SK-MEL-5 (cell line): ENCODE measurements around the gene IGF2. TPM values are rescaled to one million over a fixed set of nuclear protein-coding genes. Genes with fewer than 3 reads are reported as not detected.

Source experiments
- DNase-seq: peaks from one replicate; pipeline ENCODE4 v3.0.0-alpha.2; 2016; ENCODE audit warnings: low read depth, low spot score
- in situ Hi-C: cut with HindIII; loops from 2 replicates; pipeline ENCODE4 v1.10.0; 2016; ENCODE audit warnings: low sequenced_read_pairs, high pct_unique_total_duplicates, low pct_unique_long_range_greater_than_20kb
- total RNA-seq: library from RNA; depleted of rRNA; stranded (reverse); fragments of >200 nt; shearing (Covaris generic); gene quantifications from 2 replicates; pipeline ENCODE4 v1.2.3, GENCODE V29; 2014

Gene IGF2
- total RNA-seq, 1 experiment from 2014 or later = 0.03 TPM

DNA sequence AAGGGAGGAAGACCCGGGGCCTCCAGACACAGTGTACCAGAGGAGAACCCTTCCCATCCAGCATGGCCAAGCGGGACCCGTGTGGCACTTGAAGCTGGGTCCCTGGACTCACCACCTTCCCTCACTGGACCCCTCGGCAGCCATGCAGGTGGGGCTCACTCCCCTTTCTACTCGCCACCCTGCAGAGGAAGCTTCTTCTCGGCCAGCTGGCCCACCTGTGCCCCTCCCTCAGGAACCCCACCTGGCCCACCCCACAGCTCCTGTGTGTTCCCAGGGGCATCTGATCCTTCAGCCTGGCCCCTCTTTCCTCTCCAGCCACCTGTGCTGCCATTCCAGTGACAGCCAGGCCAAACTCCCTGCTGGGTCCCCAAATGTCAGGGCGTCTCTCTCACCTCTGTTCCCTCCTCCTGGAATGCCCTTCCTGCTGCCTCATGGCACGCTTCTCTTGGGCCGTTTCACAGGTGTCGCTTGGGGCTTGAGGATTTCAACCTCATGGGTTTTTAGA, 38.0 kb downstream of the IGF2 start:
- DNase-seq = no peak
- in situ Hi-C loops = no loop called here

GRCh38 chr11:2100361-2101170, 38.6 kb downstream of the IGF2 start:
- in situ Hi-C loops = no loop called here
- no peak for DNase-seq

- no peak for DNase-seq
Observed at GRCh38 chr11:2099516-2100349, 39.5 kb downstream of the IGF2 start.

GRCh38 chr11:2098691-2099515, 40.3 kb downstream of the IGF2 start:
- in situ Hi-C loops = no loop called here
- DNase-seq = no peak

More at GRCh38 chr11:2099516-2100349, 39.5 kb downstream of the IGF2 start:
- in situ Hi-C loops = no loop called here

DNA sequence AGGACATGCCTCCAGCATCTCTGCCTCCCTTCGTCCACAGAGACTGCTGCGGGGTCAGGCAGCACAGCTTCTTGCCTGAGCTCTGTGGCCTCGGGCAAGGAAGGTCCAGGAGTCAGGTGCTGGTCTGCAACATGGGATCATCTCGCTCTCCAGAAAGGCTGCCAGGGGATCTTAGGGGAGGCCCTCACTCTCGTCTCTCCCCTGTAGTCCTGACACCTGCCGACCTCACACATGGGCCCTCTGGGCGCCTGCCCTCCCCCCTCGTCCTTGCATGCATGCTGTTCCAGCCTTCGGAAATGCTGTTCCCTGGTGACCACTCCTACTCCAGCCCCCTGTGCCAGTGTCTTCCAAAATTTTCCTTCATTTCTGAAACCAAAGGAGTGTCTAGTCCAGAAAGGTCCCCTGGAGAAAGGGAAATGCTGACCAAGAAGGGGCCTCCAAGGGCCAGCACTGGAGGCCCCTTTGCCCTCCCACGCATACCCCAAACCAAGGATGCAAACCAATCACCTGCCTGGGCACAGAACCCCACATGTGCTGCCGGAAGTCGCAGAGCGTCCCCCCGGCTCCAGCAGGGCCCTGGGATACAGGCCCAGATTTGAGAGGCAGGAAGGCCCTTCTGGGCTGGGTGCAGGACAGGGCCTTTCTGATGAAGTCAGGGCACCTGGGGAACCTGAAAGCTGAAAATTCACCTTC, 41.0 kb downstream of the IGF2 start:
- in situ Hi-C loops = no loop called here
- DNase-seq = no peak

DNA sequence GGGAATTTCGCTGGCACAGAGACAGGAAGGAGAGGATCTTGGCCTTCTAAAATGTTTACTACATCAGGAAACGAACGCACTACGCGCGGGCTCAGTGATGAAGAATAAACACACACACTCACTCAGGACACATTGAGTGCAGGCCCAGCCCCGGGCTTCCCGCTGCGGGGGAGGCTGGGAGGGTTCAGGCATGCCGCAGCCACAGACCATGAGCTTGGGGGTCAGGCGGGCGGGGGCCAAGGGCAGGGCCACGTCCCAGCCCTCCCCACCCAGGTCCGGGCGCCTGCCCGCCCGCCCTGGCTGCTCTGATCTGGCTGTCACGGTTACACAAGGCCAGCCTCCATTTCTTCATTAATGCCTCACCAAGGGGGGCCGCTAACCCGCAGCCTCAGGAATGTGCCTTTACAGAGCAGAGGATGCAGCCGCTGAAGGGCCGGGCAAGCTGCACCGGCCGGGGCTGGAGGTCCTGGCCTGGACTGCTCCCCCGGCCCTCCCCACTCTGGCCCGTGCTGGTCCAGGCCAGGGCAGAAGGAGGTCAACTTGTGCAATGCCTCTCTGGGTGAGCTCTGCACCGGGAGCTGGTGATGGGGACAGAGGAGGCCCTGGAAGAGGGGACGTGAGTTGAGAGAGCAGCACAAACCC, 41.7 kb downstream of the IGF2 start:
- in situ Hi-C loops = no loop called here
- DNase-seq = no peak

DNA sequence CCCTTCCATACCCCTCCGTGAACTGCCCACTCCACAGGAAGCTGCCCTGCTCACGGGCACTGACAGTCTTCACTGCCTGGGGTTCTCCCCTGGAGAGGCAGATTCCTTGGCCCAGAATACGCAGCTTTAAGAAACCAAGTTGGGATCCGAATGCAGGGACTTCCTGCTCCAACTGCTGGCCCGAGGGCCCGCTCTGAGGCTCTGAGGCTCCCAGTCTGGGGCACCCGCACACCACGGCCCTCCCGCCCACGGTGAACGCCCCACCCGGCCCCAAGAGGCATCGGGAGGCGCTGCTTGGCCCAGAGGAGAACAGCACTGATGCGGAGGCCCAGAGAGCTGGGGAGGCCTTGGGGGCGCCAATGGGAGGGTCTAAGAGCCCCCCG, 42.3 kb downstream of the IGF2 start:
- DNase-seq = no peak
- in situ Hi-C loops = no loop called here

DNA sequence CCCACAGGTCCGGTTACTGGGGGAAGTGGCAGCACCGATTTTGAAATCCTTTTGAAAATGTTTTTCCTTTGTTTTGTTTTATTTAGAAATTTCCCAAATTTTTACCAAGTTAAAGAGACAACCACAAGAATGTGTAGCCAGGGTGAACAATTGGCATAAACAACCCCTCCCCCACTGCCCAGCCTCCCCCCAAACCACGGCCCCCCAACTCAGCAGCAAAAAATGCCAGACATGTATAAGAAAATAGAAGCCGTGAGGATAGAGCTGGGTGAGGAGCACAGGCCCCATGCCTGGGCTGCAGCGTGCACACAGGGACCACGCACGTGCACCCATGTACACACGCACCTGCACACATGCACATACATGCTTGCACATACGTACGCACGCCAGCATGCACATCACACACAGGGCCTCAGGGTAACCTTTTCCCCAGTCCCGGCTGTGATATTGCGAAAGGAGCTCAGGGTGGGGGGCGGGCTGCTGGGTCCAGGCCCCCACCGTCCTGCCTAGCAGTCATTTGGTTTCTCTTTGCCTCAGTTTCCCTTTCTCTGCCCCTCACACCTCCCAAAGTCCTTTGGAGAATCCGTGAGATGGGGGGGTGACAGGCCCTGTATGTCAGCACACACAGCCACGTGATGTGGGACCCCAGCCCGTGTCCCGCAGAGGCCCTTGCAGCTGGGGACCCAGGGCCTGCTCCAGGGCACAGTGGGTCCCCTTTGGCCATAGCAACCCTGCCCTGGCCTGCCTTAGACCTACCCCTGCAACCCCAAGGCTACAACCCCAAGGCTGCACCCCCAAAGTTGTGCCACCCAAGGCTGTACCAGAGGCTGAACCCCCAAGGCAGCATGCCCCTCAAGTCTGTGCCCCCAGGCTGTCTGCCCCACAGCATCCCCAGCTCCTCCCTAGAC, 42.9 kb downstream of the IGF2 start:
- DNase-seq = no peak
- in situ Hi-C loops = no loop called here

GRCh38 chr11:2095542-2095941, 43.6 kb downstream of the IGF2 start:
- in situ Hi-C loops = no loop called here
- DNase-seq = no peak

DNA sequence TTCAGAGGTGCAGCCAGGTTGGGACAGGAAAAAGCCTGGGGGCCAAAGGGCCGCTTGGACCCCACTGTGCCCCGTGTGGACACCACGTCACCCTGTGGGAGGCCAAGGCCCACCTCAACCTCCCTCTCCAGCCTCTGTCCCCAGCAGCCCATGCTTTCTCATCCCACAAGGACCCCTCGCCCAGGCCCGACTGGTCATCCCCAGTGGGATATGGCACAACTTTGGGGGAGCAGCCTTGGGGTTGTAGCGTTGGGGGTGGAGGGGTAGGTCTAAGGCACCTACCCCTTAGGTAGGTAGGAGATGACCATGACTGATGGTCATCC, 44.0 kb downstream of the IGF2 start:
- in situ Hi-C loops = no loop called here

DNA sequence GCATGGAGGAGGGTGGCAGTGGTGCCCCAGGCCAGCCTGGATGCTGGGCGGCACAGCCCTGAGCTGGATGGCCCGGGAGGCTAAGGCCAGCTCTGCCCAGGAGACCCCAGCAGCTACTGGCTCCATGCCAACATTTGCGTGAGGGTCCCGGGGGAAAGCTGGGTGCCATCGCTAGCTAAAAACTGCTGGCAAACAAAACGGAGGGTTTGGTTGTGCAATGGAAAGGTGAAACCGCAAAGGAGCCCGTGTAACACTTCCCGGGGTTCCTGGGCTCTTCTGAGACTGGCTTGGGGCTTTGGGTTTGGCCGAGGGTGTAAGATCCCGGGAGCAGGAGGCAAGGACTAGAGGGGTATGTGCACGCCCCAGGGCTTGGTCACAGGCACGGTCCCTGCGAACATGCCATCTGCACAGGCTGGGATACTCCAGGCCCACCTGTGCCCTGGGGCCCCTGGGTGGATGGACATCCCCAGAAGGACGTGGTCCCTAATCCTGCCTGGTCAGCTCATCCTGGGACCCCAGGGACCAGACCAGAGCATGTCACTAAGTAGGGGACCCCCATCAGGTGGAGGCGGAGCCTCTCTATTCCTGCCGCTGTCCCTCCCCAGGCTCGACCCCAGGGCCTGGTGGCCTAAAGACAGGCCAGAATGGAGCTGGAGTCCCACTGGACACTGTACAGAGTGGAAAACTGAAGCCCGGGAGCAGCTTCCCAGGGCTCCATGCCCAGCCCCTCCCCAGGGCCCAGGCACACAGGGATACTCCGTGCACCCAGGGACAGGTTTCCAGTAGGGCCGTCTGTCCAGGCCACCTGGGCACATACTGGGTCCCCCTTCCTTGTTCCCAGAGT, 44.6 kb downstream of the IGF2 start:
- in situ Hi-C loops = no loop called here
- DNase-seq = no peak

More for the DNA sequence above, 44.0 kb downstream of the IGF2 start:
- DNase-seq = no peak

GRCh38 chr11:2093575-2094353, 45.4 kb downstream of the IGF2 start:
- in situ Hi-C loops = no loop called here
- no peak for DNase-seq

DNA sequence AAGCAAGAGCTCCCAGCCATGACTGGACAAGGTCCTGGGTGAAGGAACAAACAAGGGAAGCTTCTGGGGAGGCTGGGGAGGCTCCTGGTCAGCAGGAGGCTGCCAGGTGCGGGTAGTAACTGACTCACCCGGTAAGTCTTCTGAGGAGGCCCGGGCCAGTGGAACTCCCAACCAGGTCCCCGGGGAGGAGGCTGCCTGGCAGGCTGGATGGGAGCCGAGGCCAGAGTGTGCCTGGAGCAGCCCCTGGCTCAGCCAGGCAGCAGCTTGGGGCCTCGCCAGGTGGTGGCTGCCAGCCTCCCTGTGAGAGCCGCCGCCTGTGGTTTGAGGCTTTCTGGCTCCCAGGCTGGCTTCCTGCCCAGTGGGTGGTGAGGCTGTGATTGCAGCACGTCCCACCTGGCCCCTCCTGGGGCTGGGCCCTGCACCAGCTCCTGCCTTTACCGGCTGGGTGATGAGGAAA, 46.2 kb downstream of the IGF2 start:
- in situ Hi-C loops = no loop called here
- DNase-seq = no peak

DNA sequence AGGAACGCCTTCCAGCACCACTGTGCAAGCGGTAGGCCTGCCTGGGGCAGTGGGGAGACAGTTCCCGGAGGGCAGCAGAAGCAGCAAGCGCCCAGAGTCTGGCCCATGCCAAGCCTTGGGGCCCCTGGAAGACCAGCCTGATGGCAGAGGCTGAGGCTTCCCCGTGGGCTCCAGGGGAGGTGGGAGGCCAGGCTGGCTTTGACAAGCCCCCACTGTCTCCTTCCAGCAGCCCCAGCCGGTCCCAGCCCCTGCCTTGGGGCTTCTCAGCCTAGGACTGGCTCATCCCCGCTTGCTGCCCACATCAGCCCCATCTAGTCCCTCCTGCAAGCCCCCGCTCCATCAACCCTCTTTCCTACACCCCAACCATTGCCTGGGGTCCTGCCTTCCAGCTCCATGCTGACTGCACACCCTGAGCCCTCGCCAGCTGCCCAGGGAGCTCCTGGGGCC, 46.7 kb downstream of the IGF2 start:
- no peak for DNase-seq
- in situ Hi-C loops = no loop called here
